Bronchial epithelial cell (primary cell): ENCODE data around the gene TUT7. TPM values are rescaled to one million over a fixed set of nuclear protein-coding genes. Genes with fewer than 3 reads are reported as not detected.

Experiments
- DNase-seq: peaks from one replicate; pipeline ENCODE4 v3.0.0-alpha.2; 2010; ENCODE audit warnings: low read depth
- FAIRE-seq: peaks from 2 replicates; lab custom pipeline; 2011; peaks lifted over from hg19 to GRCh38; lab: Jason Lieb, UNC
- H3K27me3 ChIP-seq: 2 replicates; pipeline ENCODE4 v1.5.1; 2011; ENCODE audit warnings: low read length; ENCODE audit not compliant: control insufficient read depth, insufficient read depth
- H3K36me3 ChIP-seq: 2 replicates; pipeline ENCODE4 v1.5.1; 2011; ENCODE audit warnings: low read length; ENCODE audit not compliant: control insufficient read depth, insufficient read depth
- H3K4me3 ChIP-seq: 2 replicates; pipeline ENCODE4 v1.5.1; 2011; ENCODE audit warnings: mild to moderate bottlenecking, low read depth, low read length, control low read depth
- total RNA-seq: library from RNA; depleted of rRNA; stranded (reverse); fragments of >200 nt; gene quantifications from 2 replicates; pipeline ENCODE4 v1.2.1, GENCODE V29; 2014
- TF ChIP-seq, protein P1 (sequence below): IDR thresholded peaks from 2 replicates; pipeline ENCODE4 v1.5.1; 2011; ENCODE audit warnings: mild to moderate bottlenecking, moderate library complexity, low read length, control low read depth, inconsistent platforms; ENCODE audit not compliant: insufficient read depth, severe bottlenecking

Gene TUT7
- total RNA-seq, 1 donor from 2014 or later = 24.7 TPM

DNA sequence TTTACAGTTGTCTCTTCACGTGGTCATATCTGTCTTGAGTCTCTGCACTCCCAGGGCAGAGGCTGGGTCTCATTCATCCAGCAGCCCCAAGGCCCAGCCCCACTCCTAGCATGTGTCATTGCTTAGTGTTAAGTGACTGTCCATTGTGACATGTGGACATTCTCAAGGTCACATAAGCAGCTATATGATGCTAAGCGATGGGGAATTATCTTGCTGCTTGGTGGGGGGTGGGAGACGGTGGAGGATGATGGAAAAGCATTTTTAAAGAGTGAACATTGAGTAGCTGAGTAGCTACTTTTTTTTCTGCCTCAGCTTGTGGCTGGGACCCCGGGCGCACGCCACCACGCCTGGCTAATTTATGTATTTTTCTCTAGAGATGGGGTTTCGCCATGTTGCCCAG is 94.7 kb downstream of the TUT7 start, which contains the start of gene C9orf153:
Gene C9orf153, minus strand, starts transcription at position 101 of the 400 bp plus-strand sequence. CDS start 30,054 bp downstream, outside the sequence.
- TF ChIP-seq, protein P1, sequence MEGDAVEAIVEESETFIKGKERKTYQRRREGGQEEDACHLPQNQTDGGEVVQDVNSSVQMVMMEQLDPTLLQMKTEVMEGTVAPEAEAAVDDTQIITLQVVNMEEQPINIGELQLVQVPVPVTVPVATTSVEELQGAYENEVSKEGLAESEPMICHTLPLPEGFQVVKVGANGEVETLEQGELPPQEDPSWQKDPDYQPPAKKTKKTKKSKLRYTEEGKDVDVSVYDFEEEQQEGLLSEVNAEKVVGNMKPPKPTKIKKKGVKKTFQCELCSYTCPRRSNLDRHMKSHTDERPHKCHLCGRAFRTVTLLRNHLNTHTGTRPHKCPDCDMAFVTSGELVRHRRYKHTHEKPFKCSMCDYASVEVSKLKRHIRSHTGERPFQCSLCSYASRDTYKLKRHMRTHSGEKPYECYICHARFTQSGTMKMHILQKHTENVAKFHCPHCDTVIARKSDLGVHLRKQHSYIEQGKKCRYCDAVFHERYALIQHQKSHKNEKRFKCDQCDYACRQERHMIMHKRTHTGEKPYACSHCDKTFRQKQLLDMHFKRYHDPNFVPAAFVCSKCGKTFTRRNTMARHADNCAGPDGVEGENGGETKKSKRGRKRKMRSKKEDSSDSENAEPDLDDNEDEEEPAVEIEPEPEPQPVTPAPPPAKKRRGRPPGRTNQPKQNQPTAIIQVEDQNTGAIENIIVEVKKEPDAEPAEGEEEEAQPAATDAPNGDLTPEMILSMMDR = no peak
- DNase-seq = no peak
- no peaks in the 10 kb centered on the region for H3K27me3 ChIP-seq
- no peak for FAIRE-seq
- no peak within 1 kb of the TSS for H3K4me3 ChIP-seq
- peaks cover 7% of the 10 kb centered on the region for H3K36me3 ChIP-seq

DNA sequence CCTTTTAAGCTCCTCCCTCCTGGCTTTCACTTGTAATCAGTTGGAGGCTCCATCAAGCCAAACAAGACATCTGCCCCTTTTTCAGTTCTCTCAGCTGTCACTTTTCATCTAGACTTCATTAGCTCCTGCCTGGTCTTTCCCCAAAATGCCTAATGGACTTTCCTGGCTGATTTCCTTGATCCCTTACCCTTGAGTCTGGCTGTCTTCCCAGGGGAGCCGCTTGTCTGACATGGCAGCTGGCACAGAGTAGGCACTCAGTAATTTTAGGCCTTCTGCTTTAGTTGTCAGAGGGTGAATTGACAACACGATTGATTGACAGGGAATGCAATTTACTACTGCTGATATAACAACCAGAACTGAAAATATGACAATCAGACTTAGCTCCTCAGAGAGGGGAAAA is 96.8 kb downstream of the TUT7 start:
- FAIRE-seq = no peak
- H3K4me3 ChIP-seq = no peak overlapping the region
- TF ChIP-seq, protein P1 = no peak

DNA sequence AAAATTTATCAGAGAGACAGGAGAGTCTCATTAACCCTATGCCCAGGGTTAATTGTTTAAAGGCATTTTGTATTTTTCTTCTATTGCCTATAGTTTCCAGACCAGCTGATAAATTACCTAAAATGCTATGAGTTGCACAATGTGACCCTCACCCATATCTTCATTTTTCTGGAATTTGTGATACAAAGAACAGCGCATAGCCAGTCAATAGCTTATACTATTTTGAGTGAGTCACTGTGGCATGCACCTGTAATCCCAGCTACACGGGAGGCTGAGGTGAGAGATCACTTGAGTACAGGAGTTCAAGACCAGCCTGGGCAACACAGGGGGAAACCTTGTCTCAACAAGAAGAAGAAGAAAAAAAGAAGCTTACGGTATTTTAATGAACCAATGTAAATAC is 97.6 kb downstream of the TUT7 start:
- TF ChIP-seq, protein P1 = no peak
- Histone ChIP-seq H3K4me3 (no peak overlapping the region), H3K36me3 (no peaks in the 10 kb centered on the region), H3K27me3 (no peaks in the 10 kb centered on the region)
- DNase-seq (no peak), FAIRE-seq (no peak)

More for the DNA sequence above, 96.8 kb downstream of the TUT7 start:
- Histone ChIP-seq H3K27me3 (no peaks in the 10 kb centered on the region), H3K36me3 (no peaks in the 10 kb centered on the region)
- DNase-seq = no peak

GRCh38 chr9:86253577-86253976 is 100.6 kb downstream of the TUT7 start:
- DNase-seq (no peak), FAIRE-seq (no peak)
- Histone ChIP-seq H3K4me3 (no peak overlapping the region), H3K27me3 (no peaks in the 10 kb centered on the region), H3K36me3 (no peaks in the 10 kb centered on the region)
- TF ChIP-seq, protein P1 = no peak

DNA sequence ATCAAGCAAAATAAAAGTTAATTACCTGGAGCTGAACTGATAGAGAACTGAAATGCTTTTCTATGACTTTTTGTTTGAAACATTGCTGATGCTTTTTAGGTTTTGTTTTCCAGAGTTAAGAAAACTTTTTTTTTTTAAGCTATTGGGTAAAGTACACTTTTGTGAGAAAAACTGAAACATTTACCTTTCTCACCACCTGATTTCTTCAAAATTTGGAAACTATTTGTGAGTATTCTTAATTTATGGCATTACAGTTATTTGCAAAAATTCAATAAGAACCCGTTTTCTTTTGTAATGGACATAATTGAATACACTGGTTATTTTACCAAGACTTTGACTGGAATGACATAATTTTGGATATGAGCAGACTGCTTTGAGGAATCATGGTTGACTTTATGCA is 101.3 kb downstream of the TUT7 start:
- TF ChIP-seq, protein P1 = no peak
- DNase-seq (no peak), FAIRE-seq (no peak)
- no peaks in the 10 kb centered on the region for H3K27me3 ChIP-seq
- no peak overlapping the region for H3K4me3 ChIP-seq
- H3K36me3 ChIP-seq = no peaks in the 10 kb centered on the region

- TF ChIP-seq, protein P1 = no peak
- no peaks in the 10 kb centered on the region for H3K27me3 ChIP-seq
- FAIRE-seq = no peak
- DNase-seq = no peak
- no peak overlapping the region for H3K4me3 ChIP-seq
- H3K36me3 ChIP-seq = no peaks in the 10 kb centered on the region
Observed at GRCh38 chr9:86250123-86250522, 104.1 kb downstream of the TUT7 start.
